HepG2 (cell line): ENCODE results near the gene RGS6.

Experiments
- EP300 ChIP-seq, 3 experiments: sonication (generic) in 1 of 3; formaldehyde crosslinking in 1 of 3; IDR thresholded peaks; 2 replicates each; pipeline versions ENCODE4 v1.5.1 to v1.6.1; 2011 to 2020; ENCODE audit warnings: low read depth in 2 of 3, low read length in 2 of 3, borderline replicate concordance in 1 of 3, improper control_type of control experiment in 1 of 3, mild to moderate bottlenecking in 1 of 3, missing genetic modification reagents in 1 of 3, moderate library complexity in 1 of 3
- IKZF1 ChIP-seq: fragments of 450-650 bp; IDR thresholded peaks from 2 replicates; pipeline ENCODE4 v1.7.1; 2016
- TF ChIP-seq, protein P1 (sequence below): sonication (generic); formaldehyde crosslinking; IDR thresholded peaks from 2 replicates; pipeline ENCODE4 v1.5.0; 2020; ENCODE audit warnings: mild to moderate bottlenecking, missing genetic modification reagents, moderate library complexity
- TF ChIP-seq, protein P2 (sequence below): sonication (generic); formaldehyde crosslinking; IDR thresholded peaks from 2 replicates; pipeline ENCODE4 v1.4.0; 2020; ENCODE audit warnings: mild to moderate bottlenecking, missing genetic modification reagents

DNA sequence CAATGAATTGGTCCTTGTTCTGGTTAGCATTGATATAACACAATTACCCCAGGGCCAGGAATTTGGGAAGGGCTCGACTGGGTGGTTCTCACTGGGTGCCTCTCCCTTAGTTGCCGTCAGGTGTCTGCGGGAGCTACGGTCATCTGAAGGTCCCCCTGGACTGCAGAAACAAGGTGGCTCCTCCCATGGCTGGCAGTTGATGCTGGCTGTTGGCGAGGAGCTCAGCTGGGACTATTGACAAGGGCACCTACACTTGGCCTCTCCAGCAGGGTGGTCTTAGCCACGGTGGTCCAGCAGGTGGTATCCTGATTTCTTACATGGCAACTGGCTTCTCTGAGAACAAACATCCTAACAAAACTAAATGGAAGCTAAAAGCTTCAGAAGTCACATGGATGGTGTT lies 41.0 kb upstream of the RGS6 start:
- no peak for TF ChIP-seq EP300 (IDR thresholded peaks at IDR 0.05; ENCODE audit: low read depth in 2 of 2, low read length in 2 of 2)
- TF ChIP-seq EP300 (CRISPR knock-in tag; IDR thresholded peaks at IDR 0.05; ENCODE audit: borderline replicate concordance) = no peak
- TF ChIP-seq, protein P1, sequence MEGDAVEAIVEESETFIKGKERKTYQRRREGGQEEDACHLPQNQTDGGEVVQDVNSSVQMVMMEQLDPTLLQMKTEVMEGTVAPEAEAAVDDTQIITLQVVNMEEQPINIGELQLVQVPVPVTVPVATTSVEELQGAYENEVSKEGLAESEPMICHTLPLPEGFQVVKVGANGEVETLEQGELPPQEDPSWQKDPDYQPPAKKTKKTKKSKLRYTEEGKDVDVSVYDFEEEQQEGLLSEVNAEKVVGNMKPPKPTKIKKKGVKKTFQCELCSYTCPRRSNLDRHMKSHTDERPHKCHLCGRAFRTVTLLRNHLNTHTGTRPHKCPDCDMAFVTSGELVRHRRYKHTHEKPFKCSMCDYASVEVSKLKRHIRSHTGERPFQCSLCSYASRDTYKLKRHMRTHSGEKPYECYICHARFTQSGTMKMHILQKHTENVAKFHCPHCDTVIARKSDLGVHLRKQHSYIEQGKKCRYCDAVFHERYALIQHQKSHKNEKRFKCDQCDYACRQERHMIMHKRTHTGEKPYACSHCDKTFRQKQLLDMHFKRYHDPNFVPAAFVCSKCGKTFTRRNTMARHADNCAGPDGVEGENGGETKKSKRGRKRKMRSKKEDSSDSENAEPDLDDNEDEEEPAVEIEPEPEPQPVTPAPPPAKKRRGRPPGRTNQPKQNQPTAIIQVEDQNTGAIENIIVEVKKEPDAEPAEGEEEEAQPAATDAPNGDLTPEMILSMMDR (CRISPR knock-in tag) = no peak
- TF ChIP-seq, protein P2, sequence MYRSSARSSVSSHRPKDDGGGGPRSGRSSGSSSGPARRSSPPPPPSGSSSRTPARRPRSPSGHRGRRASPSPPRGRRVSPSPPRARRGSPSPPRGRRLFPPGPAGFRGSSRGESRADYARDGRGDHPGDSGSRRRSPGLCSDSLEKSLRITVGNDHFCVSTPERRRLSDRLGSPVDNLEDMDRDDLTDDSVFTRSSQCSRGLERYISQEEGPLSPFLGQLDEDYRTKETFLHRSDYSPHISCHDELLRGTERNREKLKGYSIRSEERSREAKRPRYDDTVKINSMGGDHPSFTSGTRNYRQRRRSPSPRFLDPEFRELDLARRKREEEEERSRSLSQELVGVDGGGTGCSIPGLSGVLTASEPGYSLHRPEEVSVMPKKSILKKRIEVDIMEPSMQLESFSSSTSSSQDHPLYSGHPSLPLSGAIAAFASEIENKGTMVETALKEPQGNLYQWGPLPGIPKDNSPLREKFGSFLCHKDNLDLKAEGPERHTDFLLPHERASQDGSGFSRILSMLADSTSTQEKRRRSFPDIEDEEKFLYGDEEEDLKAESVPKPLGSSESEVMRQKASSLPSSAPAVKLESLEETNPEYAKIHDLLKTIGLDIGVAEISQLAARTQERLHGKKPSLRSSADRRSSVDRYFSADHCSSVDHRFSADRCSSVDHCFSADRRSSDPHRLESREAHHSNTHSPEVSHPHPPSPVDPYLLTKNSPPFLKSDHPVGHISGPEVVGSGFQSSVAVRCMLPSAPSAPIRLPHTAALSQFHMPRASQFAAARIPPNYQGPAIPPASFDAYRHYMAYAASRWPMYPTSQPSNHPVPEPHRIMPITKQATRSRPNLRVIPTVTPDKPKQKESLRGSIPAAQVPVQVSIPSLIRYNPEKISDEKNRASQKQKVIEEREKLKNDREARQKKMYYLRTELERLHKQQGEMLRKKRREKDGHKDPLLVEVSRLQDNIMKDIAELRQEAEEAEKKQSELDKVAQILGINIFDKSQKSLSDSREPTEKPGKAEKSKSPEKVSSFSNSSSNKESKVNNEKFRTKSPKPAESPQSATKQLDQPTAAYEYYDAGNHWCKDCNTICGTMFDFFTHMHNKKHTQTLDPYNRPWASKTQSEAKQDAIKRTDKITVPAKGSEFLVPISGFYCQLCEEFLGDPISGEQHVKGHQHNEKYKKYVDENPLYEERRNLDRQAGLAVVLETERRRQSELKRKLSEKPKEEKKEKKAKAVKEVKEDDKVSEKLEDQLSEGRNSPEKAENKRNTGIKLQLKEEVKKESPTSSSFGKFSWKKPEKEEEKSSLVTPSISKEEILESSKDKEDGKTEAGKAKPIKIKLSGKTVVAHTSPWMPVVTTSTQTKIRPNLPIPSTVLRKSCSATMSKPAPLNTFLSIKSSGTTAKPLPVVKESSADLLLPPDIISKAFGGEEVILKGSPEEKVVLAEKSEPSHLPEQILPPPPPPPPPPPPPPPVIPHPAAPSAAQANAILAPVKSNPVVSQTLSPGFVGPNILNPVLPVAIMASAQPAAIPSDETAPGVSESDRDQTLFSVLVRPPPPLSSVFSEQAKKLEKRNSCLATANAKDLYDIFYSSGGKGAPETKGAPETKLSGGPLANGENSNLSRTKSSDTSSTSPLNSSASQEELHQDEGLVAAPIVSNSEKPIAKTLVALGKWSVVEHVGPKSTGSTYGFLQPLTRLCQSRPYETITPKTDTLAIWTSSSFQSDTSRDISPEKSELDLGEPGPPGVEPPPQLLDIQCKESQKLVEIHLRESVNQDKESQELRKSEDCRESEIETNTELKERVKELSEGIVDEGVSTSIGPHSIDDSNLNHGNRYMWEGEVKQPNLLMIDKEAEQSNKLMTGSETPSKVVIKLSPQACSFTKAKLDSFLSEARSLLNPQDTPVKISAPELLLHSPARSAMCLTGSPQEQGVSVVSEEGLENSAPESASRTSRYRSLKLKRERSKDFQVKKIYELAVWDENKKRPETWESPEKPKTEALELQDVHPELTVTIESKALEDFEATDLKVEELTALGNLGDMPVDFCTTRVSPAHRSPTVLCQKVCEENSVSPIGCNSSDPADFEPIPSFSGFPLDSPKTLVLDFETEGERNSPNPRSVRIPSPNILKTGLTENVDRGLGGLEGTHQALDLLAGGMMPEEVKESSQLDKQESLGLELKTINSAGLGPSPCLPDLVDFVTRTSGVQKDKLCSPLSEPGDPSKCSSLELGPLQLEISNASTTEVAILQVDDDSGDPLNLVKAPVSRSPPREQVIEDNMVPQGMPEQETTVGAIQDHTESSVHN (CRISPR knock-in tag) = no peak
- no peak for TF ChIP-seq IKZF1
